ENCODE results near the gene PLCH2. TPM values are rescaled to one million over a fixed set of nuclear protein-coding genes. Genes with fewer than 3 reads are reported as not detected.
A peak's percentile ranks its signal among the peaks of the same experiment; 100 is the strongest.

The PLCH2 gene
- total and polyA plus RNA-seq, 9 of the 15 experiments (the other 6 are each of a cell fraction or from before 2014, with no cell fraction given) = 0.16 TPM; not detected in 8

DNA sequence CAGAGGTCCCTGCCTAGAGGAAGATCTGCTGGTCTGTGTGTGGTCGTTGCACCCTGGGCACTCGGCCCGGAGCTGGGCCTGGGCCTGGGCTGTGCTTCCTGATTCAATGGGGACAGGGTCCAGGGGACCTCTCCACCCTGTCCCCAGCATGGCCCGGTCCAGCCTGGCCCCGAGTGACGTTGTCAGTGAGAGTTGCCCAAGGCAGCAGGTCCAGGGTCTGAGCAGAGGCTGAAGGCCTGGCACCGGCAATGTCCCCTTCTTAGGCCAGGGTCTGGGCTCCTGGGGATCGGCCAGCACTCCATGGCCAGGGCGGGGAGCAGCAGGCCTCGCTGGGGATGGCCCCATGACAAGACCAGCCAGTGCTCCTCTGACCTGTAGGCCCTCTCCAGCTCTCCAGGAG, 48.1 kb upstream of the PLCH2 start:
- Histone ChIP-seq H3K4me3 (no peak overlapping the region), H3K79me2 (ENCODE audit: control insufficient read depth, insufficient read depth, low read length) (no peaks in the 10 kb centered on the region), H3K9me3 (replicated peaks; ENCODE audit: control insufficient read depth, insufficient read depth, low read depth, low read length) (0 out of 2 replicates have a peak, but pooled peaks cover 5% of the 10 kb centered on the region), H3K36me3 (ENCODE audit: control insufficient read depth, insufficient read depth, low read length) (no peaks in the 10 kb centered on the region), H3K27me3 (ENCODE audit: control insufficient read depth in 2 of 2, insufficient read depth in 2 of 2, low read length in 2 of 2) (peaks cover 25 to 73% of the 10 kb centered on the region in 2 experiments; a peak in 4 of 5 replicates), H4K20me1 (replicated peaks; ENCODE audit: control insufficient read depth, insufficient read depth, low read length) (no peaks in the 10 kb centered on the region), H2AFZ (ENCODE audit: low read depth, low read length) (no peak overlapping the region), H3K9ac (ENCODE audit: insufficient read depth in 1 of 2, low read depth in 2 of 2, low read length in 2 of 2) (no peak overlapping the region), H3K4me1 (replicated peaks in 1 of 2; ENCODE audit: control insufficient read depth in 2 of 2, insufficient read depth in 2 of 2, low read length in 2 of 2) (peaks cover 0 to 26% of the 10 kb centered on the region in 2 experiments; a peak in 2 of 5 replicates), H3K4me2 (ENCODE audit: insufficient read depth, low read length) (no peak overlapping the region), H3K27ac (ENCODE audit: extremely low read depth, low read depth, low read length) (no peak overlapping the region), H3K9me1 (ENCODE audit: control insufficient read depth, insufficient read depth, low read length) (no peaks in the 10 kb centered on the region)
- ATAC-seq (no peak), DNase-seq (ENCODE audit: extremely low read depth in 1 of 4, low spot score in 3 of 4) (no peak), FAIRE-seq (no peak)
- 2% methylated on average over 10 of the region's 10 CpGs for WGBS (ENCODE audit: insufficient coverage, low coverage, missing lambda C conversion rate)
- in situ Hi-C loops (cut with MboI) (no loop called here), intact Hi-C loops (cut with micrococcal nuclease) (no loop called here)
- BruUV-seq (replicated peaks) = no TSS peak
- ChIA-PET CTCF (ENCODE audit: low intra/inter-chr PET ratio) (no interaction called here), POLR2A (interaction anchor here (0.6 kb wide), 2 partner anchors 9 to 21 kb away, joined by 3 to 5 read pairs; no protein-coding TSS in a partner anchor)
- TF ChIP-seq, protein P1, sequence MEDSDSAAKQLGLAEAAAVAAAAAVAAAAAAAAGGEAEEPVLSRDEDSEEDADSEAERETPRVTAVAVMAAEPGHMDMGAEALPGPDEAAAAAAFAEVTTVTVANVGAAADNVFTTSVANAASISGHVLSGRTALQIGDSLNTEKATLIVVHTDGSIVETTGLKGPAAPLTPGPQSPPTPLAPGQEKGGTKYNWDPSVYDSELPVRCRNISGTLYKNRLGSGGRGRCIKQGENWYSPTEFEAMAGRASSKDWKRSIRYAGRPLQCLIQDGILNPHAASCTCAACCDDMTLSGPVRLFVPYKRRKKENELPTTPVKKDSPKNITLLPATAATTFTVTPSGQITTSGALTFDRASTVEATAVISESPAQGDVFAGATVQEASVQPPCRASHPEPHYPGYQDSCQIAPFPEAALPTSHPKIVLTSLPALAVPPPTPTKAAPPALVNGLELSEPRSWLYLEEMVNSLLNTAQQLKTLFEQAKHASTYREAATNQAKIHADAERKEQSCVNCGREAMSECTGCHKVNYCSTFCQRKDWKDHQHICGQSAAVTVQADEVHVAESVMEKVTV (CRISPR knock-in tag; IDR thresholded peaks at IDR 0.05) = no peak
- TF ChIP-seq, protein P2, sequence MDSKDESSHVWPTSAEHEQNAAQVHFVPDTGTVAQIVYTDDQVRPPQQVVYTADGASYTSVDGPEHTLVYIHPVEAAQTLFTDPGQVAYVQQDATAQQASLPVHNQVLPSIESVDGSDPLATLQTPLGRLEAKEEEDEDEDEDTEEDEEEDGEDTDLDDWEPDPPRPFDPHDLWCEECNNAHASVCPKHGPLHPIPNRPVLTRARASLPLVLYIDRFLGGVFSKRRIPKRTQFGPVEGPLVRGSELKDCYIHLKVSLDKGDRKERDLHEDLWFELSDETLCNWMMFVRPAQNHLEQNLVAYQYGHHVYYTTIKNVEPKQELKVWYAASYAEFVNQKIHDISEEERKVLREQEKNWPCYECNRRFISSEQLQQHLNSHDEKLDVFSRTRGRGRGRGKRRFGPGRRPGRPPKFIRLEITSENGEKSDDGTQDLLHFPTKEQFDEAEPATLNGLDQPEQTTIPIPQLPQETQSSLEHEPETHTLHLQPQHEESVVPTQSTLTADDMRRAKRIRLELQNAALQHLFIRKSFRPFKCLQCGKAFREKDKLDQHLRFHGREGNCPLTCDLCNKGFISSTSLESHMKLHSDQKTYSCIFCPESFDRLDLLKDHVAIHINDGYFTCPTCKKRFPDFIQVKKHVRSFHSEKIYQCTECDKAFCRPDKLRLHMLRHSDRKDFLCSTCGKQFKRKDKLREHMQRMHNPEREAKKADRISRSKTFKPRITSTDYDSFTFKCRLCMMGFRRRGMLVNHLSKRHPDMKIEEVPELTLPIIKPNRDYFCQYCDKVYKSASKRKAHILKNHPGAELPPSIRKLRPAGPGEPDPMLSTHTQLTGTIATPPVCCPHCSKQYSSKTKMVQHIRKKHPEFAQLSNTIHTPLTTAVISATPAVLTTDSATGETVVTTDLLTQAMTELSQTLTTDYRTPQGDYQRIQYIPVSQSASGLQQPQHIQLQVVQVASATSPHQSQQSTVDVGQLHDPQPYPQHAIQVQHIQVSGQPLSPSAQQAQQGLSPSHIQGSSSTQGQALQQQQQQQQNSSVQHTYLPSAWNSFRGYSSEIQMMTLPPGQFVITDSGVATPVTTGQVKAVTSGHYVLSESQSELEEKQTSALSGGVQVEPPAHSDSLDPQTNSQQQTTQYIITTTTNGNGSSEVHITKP (IDR thresholded peaks at IDR 0.05; ENCODE audit: partially characterized antibody) = peak; percentile 33
- TF ChIP-seq, protein P3, sequence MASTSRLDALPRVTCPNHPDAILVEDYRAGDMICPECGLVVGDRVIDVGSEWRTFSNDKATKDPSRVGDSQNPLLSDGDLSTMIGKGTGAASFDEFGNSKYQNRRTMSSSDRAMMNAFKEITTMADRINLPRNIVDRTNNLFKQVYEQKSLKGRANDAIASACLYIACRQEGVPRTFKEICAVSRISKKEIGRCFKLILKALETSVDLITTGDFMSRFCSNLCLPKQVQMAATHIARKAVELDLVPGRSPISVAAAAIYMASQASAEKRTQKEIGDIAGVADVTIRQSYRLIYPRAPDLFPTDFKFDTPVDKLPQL (IDR thresholded peaks at IDR 0.05; ENCODE audit: extremely low read depth, insufficient read length) = no peak
- TF ChIP-seq, protein P4, sequence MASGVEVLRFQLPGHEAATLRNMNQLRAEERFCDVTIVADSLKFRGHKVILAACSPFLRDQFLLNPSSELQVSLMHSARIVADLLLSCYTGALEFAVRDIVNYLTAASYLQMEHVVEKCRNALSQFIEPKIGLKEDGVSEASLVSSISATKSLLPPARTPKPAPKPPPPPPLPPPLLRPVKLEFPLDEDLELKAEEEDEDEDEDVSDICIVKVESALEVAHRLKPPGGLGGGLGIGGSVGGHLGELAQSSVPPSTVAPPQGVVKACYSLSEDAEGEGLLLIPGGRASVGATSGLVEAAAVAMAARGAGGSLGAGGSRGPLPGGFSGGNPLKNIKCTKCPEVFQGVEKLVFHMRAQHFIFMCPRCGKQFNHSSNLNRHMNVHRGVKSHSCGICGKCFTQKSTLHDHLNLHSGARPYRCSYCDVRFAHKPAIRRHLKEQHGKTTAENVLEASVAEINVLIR (CRISPR knock-in tag; IDR thresholded peaks at IDR 0.05) = no peak
